GM18498 (cell line): ENCODE results near the gene C9orf72.
"Not testable (repeated sequence)": the region's sequence is repeated elsewhere in the genome, so short reads cannot be mapped to it uniquely, and the experiment has no call there.

ENCODE experiments used
- ATAC-seq: cut with Tn5 transposase; IDR thresholded peaks from one replicate; pipeline ENCODE4 v1.9.1; 2021; ENCODE audit warnings: mild to moderate bottlenecking, moderate library complexity; ENCODE audit not compliant: unreplicated experiment

C9orf72 gene, protein sequence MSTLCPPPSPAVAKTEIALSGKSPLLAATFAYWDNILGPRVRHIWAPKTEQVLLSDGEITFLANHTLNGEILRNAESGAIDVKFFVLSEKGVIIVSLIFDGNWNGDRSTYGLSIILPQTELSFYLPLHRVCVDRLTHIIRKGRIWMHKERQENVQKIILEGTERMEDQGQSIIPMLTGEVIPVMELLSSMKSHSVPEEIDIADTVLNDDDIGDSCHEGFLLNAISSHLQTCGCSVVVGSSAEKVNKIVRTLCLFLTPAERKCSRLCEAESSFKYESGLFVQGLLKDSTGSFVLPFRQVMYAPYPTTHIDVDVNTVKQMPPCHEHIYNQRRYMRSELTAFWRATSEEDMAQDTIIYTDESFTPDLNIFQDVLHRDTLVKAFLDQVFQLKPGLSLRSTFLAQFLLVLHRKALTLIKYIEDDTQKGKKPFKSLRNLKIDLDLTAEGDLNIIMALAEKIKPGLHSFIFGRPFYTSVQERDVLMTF

DNA sequence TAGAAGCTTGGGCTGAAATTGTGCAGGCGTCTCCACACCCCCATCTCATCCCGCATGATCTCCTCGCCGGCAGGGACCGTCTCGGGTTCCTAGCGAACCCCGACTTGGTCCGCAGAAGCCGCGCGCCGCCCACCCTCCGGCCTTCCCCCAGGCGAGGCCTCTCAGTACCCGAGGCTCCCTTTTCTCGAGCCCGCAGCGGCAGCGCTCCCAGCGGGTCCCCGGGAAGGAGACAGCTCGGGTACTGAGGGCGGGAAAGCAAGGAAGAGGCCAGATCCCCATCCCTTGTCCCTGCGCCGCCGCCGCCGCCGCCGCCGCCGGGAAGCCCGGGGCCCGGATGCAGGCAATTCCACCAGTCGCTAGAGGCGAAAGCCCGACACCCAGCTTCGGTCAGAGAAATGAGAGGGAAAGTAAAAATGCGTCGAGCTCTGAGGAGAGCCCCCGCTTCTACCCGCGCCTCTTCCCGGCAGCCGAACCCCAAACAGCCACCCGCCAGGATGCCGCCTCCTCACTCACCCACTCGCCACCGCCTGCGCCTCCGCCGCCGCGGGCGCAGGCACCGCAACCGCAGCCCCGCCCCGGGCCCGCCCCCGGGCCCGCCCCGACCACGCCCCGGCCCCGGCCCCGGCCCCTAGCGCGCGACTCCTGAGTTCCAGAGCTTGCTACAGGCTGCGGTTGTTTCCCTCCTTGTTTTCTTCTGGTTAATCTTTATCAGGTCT lies at the start of gene C9orf72:
C9orf72 (minus strand) TSS at position 564 of the 716 bp plus-strand sequence. CDS start 6,361 bp downstream, outside the sequence.
- peak; percentile 79 for ATAC-seq

DNA sequence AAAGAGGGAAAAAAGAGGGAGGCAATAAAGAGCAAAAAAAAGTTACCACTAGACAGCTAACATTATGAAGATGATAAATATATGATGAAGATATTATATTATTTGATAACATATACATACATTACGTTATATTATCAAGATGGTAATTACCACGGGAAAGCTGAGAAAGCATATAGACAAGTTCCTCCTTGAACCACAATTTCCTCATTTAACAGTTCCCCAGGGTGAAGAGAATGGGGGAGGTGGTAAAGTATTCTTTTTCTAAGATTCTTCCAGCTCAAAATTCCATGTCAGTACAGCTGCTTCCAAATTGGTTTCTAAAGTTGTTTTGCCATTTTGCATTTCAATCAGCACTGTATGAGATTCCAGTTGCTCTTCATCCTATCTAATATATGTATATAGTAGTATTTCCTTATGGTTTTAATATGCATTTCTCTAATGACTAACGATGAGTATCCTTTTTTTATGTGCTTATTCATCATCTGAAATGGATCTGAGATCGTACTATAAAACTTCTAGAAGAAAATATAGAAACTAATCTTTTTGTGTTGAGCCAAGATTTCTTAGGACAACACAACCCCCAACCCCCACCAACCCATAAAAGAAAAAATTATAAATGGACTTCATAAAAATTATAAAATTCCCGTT lies 49.5 kb upstream of the C9orf72 start:
- ATAC-seq, result no peak

DNA sequence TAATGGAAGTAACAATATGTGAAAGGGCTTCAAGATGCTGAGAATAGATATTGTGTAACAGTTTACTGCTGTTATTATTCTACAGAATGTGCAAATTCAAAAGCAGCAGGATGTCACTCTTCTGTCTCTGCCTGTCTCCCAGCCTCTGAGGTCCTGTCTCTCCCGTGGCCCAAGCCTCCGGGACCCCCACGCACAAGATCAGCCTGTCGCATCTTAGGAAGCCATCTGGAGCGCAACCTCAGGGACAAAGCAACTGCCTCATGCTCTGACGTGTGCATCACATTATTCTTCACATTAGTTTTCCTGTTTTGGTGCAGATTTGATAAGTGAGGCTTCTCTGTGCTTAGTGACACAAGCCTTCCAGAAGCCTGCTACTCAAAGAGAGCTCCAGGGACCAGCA lies 46.5 kb upstream of the C9orf72 start:
- no peak for ATAC-seq

DNA sequence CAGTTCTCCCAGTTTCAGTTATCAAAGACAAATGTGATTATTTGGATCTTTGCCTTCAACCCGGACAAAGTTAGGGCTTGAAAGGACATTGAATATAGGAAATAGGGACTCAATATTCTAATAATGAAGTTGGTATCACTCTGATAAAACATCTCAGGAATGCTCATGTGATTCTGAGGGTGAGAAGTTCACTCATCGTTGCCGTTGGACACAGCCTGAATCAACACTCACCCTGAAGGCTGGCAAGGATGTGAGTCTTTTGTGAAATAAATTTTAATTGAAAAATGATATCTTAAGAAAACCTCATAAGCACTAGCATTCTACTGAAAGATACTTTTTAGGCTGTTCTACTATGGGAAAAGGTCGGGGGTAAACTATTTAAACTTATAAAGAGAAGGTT lies 44.8 kb upstream of the C9orf72 start:
- no peak for ATAC-seq

DNA sequence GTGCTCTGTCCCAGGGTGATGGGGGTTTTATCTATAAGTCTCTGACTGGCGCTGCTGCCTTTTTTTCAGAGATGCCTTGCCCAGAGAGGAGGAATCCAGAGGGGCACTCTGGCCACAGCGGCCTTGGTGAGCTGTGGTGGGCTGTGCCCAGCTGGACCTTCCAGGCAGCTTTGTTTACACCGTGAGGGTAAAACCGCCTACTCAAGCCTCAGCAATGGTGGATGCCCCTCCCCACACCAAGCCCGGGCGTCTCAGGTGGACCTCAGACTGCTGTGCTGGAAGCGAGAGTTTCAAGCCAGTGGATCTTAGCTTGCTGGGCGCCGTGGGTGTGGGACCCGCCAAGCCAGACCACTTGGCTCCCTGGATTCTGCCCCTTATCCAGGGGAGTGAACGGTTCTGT lies 41.3 kb upstream of the C9orf72 start:
- ATAC-seq, result no peak

DNA sequence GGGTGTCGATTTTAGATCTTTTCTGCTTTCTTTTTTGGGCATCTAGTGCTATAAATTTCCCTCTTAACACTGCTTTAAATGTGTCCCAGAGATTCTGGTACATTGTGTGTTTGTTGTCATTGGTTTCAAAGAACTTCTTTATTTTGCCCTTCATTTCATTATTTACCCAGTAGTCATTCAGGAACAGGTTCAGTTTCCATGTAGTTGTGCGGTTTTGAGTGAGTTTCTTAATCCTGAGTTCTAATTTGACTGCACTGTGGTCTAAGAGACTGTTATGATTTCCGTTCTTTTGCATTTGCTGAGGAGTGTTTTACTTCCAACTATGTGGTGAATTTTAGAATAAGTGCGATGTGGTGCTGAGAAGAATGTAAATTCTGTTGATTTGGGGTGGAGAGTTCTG lies 38.8 kb upstream of the C9orf72 start:
- ATAC-seq, result not testable (repeated sequence)

DNA sequence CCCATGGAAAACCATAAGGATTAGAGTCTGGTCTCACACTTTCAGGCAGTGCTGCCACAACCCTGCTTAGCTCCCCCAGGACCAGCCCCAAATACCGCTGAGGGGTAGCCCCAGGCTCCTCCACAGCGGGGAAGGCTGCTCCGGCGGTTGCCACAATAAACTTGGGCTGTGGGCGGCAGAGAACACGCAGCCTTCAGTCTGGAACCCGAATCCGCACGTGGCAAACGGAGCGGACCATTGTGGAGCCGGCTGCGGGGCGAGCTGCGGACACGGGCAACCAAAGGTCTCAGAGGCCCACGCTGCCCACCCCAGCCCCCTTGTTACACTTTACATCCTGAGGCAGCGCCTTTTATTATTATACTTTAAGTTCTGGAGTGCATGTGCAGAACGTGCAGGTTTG lies 37.3 kb upstream of the C9orf72 start:
- no peak for ATAC-seq

DNA sequence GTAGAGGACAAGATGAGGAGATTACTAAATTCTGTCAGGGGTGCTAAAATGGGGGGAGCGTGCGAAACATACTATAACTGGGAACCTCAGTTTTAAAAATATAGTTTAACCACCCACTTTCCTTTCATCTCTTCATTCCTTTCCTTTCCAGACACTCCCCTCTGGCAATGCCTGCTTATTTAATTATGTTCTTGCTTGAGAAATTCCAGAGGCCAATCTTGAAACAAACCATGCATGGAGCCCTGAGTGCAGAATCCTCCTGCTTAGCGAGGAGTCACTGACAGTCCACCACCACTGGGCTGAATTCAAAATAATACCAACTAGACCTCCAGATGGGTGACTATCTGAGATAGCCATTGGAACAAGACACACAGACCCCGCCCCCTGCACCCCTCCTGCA lies 29.7 kb upstream of the C9orf72 start:
- no peak for ATAC-seq

DNA sequence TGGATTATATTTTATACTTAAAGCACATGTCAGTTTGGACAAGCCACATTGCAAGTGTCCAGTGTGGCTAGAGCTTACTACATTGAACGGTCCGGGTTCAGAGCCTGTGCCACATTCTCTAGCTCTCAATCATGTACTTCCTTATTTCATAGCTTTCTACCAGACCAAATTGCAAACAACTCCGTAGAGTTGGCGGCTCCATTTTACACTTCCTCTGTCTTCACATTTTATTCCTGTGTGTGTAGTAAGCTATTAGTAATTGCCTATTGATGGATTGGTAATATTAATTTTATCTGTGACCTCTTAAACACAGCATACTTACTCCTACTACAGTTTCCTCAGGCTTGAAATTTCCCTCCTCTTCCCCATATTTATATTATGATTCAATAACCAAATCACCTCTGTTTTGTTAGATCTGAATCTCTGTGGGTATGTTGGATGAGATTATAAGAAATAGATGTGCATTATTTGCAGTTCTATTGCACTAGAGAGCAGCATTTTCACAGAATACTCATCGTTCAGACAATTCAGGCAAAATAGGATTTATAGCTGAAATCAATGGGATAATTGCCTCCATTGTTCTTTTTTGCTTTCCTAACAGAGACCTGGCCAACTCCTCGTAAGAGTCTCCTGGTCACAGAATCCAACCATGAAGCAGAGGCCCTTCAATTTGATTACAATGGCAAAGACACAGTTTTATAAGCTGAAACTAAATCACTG lies 29.0 kb upstream of the C9orf72 start:
- no peak for ATAC-seq

DNA sequence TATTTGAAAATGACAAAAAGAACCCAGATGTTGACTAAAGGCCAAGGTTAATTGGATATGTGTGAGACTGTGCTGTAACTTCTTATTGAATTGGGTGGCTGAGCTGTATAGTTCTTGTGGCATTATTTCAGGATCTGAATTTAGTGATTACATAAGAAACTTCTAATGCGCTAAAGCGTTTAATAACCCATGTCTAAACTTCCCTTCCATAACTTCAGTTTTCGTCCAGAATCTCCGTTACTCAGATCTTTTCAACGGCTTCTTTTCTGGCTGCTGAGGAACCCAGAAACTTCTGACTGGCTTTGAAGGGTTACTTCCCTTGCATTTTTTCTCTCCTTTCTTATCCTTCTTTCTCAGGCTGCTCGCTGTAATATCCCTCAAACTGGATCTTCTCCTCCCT lies 28.1 kb upstream of the C9orf72 start:
- no peak for ATAC-seq

DNA sequence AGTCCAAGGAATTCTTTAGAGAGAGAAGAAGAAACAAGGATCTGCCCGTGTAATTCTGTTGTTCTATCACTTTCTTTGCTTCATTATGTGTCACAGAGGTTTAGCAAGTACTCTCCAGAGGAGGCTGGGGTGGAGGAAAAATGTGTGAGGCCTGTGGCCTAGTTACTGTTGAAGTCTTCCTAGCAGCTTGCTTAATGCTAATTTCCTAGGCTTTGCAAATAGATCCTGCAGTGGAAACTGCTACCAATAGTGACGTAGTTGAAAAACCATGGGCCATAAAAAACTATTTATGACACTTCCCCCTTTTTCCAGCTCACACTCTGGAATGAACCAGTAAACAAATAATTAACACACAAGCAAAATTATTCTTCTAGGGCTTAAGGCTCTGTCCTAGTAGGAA lies 27.0 kb upstream of the C9orf72 start:
- no peak for ATAC-seq

DNA sequence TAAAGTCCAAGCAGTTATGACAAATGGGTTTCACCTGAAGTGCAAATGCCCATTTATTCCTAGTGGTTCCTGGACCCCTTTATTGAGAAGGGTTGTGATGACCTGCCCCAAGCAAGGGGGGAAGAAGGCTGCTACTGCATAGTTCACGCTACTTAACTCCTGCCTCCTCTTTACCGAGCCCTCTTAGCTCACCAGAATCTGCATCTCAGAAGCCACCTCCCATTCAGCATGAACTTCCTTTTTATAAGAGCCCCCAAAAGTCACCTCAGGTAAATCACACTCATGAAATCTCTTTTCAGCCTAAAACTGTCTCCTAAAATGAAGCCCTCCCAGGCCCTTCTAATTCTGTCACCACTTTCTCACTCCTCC lies 26.6 kb upstream of the C9orf72 start:
- ATAC-seq, result no peak

DNA sequence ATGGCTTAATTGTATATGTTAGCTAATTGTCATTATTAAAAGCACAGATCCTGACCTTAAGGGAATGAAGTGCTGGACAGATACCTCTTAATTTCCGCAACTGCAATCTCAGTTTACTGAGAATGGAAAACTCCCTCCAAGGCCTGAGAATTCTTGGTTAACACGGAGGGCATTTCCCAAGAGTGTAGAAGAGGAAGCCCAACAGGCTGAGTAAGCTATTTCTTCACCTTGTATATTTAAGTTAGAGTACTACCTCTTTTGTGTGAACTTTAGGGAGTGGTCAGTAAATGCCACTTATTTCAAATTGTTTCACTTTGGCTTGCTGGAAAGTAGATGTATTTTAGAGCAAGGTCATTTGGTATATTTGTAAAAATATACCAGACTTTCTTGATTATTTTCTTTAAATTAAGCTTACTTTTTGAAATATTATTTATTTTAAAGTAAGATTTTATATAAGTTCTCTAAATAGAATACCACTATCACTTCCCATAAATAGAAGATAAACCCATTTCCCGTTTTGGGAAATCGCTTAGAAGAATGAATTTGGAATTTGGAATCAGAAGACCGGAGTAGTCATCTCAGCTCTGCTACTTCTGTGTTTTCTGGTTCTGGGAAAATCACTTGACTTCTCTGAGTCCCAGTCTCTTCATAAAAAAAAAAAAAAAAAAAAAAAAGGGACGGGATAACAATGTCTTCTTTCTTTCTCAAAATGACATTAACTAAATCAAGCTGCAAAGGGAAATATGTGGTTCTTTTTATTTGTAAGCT lies 26.0 kb upstream of the C9orf72 start:
- ATAC-seq, result no peak

DNA sequence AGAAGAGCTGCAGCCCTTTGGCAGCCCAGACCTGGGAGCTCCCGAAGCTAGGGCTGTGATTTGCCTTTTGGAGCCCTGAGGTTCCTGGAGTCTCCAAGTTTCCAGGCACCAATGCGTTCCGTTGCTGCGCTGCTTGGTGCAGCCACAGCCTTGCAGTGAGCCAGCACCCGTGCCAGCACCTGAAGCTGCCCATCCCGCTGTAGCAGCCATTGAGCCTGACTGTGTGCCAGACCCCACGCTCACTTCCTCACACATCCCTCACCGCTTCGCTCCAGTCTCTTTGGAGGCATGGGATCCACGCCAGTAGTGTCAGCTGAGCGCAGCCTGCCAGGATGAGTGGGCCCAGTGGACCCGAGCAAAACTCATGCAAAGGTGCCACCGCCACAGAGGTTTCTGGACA lies 22.5 kb upstream of the C9orf72 start:
- ATAC-seq, result no peak

DNA sequence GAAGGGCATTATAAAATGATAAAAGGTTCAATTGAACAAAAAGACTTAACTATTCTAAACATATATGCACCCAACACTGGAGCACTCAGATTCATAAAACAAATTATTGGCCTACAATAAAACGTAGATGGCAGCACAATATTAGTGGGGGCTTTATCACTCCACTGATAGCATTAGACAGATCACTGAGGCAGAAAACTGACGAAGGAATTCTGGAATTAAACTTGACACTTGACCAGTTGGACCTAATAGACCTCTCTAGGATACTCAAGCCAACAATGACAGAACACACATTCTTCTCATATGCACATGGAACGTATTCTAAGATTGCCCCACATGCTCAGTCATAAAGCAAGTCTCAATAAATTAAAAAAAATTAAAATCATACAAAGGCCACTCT lies 18.4 kb upstream of the C9orf72 start:
- no peak for ATAC-seq

DNA sequence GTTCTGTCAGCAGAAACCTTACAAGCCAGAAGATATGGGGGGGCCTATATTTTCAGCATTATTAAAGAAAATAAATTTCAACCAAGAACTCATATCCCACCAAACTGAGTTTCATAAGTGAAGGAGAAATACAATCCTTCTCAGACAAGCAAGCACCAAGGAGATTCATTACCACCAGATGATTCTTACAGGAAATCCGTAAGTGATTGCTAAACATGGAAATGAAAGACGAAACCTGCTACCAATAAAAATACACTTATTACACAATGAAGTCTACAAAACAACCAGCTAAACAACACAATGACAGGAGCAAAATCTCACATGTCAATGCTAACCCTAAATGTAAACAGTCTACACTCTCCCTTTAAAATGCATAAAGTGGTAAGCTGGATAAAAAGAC lies 17.8 kb upstream of the C9orf72 start:
- ATAC-seq, result no peak

DNA sequence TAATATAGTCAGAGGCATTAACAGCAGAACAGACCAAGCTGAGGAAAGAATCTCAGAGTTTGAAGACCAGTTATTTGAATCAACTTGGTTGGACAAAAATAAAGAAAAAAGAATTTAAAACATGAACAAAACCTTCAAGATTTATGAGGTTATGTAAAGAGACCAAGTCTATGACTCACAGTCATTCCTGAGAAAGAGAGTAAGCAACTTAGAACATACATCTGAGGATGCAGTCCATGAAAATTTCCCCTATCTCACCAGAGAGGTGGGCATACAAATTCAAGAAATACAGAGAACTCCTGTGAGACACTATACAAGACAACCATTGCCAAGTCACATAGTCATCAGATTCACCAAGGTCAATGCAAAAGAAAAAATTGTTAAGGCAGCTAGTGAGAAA lies 17.4 kb upstream of the C9orf72 start:
- ATAC-seq, result no peak

DNA sequence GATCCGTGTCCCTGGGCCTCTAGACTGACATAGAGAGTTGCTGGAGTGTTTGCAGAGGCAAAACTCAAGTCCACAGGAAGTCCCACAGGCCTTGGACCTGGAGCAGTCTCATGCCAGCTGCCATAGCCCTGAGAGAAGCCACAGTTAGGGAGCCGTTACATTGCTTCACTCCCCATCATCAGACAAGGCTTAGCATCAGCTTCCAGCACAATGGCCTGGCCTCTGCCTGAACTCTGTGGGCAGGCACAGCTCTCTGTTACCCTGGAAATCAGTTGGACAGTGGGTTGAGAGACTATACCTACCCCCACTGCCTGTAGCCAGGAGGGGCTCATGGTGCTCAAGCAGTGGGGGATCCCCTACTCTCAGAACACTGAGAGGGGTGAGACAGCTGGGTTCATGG lies 16.2 kb upstream of the C9orf72 start:
- ATAC-seq, result no peak

DNA sequence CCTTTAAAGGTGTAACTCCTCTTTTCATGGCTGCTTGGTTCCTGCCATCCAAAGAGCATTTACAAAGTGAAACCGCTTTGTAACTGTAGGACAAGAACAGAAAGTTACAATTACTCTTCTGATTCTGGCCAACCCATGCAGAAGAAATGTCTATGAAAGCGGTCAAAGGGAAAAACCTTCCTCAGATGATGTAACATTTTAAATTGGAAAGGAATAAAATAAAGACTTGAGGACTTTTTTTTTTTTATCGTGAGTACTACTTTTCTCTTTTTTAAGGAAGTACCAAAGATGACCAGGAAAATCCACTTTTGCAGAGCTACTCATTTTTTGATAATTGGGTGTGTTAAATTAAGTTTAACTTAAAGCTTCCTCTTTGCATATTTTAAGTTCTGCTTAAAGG lies 13.0 kb upstream of the C9orf72 start:
- no peak for ATAC-seq

DNA sequence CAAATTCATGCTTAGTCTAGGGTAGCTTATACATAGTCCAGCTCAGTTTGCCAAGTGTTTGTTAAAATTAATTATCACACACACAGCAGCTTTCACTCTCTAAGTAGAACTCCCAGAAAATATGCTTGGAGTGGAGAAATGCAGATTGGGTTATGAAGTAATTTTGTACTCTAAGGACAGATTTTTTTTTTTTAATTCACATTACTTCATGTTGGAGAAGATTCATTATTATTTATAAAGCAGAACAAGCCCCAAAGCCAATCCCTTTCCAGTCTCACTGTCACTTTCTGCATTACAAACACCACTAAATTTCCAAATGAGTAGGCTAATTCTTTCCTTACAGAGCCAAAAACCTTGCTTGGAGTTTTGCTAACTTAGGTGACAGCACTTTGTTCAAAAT lies 11.7 kb upstream of the C9orf72 start:
- ATAC-seq, result no peak
